Measurements from ENCODE around the gene SSNA1.

Gene SSNA1

GRCh38 chr9:137168904-137169856 lies 19.3 kb upstream of the SSNA1 start:
- peak; percentile 11 for DNase-seq

- DNase-seq = no peak
Measured at GRCh38 chr9:137169896-137170358, 18.5 kb upstream of the SSNA1 start, which contains the start of gene LRRC26. TSS of gene LRRC26 (minus strand) at chr9:137170051. CDS start at chr9:137169943, 108 bp downstream.

- DNase-seq = no peak
Measured at GRCh38 chr9:137170486-137171148, 17.9 kb upstream of the SSNA1 start.

GRCh38 chr9:137171149-137171900 lies 17.2 kb upstream of the SSNA1 start:
- no peak for DNase-seq

- no peak for DNase-seq
Measured at GRCh38 chr9:137172901-137173795, 15.3 kb upstream of the SSNA1 start.

- no peak for DNase-seq
Measured at GRCh38 chr9:137173796-137174664, 14.4 kb upstream of the SSNA1 start.

- no peak for DNase-seq
Measured at GRCh38 chr9:137174722-137175293, 13.7 kb upstream of the SSNA1 start.

- no peak for DNase-seq
Measured at GRCh38 chr9:137175345-137175961, 13.0 kb upstream of the SSNA1 start.

GRCh38 chr9:137176302-137177182 lies 11.9 kb upstream of the SSNA1 start:
- DNase-seq = peak; percentile 21

GRCh38 chr9:137178201-137178938 lies 10.1 kb upstream of the SSNA1 start:
- no peak for DNase-seq

GRCh38 chr9:137178939-137179630 lies 9.4 kb upstream of the SSNA1 start:
- DNase-seq = no peak

- no peak for DNase-seq
Measured at GRCh38 chr9:137179761-137180160, 8.7 kb upstream of the SSNA1 start.

GRCh38 chr9:137180491-137180890 lies 8.0 kb upstream of the SSNA1 start:
- no peak for DNase-seq

GRCh38 chr9:137181680-137182079 lies 6.8 kb upstream of the SSNA1 start:
- no peak for DNase-seq

GRCh38 chr9:137182836-137183235 lies 5.6 kb upstream of the SSNA1 start:
- DNase-seq = no peak

- no peak for DNase-seq
Measured at GRCh38 chr9:137183980-137184595, 4.4 kb upstream of the SSNA1 start.
